CD1c-positive myeloid dendritic cell (primary cell): ENCODE results near the gene LIMS2.

Source experiments
- DNase-seq: peaks from one replicate; pipeline ENCODE4 v3.0.0-alpha.2; 2016; ENCODE audit errors: extremely low spot score

Gene LIMS2

GRCh38 chr2:127606625-127607398 lies 68.5 kb downstream of the LIMS2 start:
- DNase-seq = no peak

- no peak for DNase-seq
Measured at GRCh38 chr2:127605691-127606263, 69.6 kb downstream of the LIMS2 start.

GRCh38 chr2:127604986-127605385 lies 70.3 kb downstream of the LIMS2 start:
- no peak for DNase-seq

DNA sequence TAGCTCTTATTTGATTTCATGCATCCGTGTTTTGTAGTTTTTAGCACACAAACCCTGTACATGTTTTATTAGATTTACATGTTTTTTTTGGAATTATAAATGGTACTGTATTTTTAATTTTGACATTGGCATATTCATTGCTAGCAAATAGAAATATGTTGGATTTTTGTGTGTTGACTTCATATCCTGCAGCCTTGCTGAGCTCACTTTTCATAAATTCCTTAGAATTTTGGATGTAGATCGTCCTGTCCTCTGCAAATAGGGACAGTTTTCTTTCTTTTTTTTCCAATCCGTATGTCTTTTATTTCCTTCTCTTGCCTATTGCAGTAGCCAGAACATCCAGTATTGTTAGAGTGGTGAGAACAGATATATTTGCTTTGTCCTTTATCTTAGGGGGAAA lies 76.1 kb downstream of the LIMS2 start:
- DNase-seq = no peak

GRCh38 chr2:127598711-127599110 lies 76.6 kb downstream of the LIMS2 start:
- DNase-seq = no peak

GRCh38 chr2:127597984-127598380 lies 77.3 kb downstream of the LIMS2 start:
- DNase-seq = no peak

DNA sequence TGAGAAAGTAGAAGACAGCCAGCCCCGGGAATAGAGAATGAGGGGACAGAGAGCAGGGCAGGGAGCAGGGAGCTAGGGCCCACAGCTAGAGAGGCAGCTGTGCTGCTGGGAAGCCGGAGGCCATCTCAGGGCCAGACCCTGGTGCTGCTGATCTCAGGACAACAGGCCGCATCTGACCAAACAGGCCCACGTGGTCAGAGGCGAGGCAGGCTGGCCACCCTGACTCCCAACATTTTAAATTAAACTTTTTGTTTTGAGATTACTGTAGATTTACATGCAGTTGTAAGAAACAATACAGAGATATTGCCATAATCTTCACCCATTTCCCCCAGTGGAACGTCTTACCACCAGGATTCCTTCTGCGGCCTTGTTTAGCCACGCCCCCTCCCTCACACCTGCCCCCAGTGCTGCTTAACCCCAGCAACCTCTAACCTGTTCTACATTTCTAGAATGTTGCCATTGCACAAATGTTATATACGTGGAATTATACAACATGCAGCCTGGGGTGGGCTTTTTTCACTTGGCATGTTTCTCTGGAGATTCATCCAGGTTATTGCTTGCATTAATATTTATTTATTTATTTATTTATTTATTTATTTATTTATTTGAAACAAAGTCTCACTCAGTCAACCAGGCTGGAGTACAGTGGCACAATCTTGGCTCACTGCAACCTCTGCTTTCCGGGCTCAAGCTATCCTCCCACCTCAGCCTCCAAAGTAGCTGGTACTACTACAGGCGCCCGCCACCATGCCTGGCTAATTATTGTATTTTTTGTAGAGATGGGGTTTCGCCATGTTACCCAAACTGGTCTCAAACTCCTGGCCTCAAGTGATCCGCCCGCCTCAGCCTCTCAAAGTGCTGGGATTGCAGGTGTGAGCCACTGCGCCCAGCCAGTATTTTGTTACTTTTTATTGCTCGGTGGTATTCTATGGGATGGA lies 78.0 kb downstream of the LIMS2 start:
- no peak for DNase-seq

GRCh38 chr2:127596311-127597045 lies 78.9 kb downstream of the LIMS2 start:
- no peak for DNase-seq

- DNase-seq = no peak
Measured at GRCh38 chr2:127594116-127594591, 81.2 kb downstream of the LIMS2 start.

GRCh38 chr2:127593228-127594115 lies 81.9 kb downstream of the LIMS2 start:
- DNase-seq = no peak

GRCh38 chr2:127592761-127593227 lies 82.5 kb downstream of the LIMS2 start:
- DNase-seq = no peak

DNA sequence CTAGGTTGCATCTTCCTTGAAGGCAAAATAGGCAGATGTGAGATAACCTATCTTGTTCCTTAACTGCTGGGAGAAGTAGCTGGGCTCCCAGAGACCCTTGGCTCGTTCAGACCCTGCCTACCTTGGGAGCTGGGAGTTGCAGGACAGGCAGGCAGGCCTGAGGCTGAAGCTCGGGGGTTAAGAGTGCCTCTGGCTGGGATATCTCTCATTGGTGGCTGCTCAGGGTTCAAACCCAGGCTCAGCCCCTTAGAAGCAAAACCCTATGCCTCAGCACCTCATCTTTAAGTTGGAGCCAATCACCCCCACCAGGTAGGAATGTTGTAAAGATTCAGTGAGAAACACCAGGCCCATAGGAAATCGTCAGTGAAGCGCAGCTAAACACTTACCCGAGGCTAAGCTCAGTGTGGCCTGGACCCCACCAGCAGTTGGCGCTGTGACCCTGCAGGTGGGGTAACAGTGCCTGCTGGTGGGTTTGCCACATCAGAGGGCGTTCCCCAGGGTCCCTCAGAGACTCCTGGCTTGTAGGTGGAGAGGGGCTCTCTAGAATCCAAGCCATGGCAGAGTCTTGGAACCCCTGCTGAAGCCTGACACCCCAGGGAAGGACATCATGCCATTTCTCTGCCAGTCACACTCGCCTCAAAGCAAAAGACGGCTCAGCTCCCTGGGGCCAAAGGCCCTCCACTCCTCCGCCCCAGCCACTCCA lies 84.0 kb downstream of the LIMS2 start:
- peak; percentile 73 for DNase-seq

DNA sequence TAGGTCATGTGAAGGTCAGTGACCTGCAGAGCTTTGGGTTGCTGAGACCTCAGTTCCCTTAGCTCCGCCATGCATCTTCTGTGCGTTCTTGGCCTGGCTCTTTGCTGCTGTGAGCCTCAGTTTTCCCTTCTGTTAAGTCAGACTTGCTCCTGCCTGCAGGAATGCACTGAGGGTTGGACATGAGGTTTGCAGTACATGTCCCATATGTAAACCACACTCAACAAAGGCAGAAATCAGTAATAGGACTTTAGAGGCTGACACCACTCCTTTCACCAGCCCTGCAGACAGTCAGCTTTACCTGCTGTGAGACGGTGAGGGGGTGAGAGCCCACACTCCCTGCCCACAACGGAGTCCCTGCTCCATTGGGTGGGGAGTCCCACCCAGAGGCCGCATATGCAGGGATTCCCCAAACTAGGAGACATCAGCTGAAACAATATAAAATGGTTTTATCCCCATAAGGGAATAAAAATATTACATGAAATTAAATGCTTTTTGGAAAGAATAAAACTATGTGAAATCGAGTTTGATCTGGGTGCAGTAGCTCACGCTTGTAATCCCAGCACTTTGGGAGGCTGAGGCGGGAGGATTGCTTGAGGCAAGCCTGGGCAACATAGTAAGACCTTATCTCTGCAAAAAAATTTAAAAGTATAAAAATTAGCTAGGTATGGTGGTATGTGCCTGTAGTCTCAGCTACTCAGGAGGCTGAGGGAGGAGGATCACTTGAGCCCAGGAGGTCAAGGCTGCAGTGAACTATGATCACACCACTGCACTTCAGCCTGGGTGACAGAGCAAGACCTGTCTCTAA lies 84.7 kb downstream of the LIMS2 start:
- no peak for DNase-seq

DNA sequence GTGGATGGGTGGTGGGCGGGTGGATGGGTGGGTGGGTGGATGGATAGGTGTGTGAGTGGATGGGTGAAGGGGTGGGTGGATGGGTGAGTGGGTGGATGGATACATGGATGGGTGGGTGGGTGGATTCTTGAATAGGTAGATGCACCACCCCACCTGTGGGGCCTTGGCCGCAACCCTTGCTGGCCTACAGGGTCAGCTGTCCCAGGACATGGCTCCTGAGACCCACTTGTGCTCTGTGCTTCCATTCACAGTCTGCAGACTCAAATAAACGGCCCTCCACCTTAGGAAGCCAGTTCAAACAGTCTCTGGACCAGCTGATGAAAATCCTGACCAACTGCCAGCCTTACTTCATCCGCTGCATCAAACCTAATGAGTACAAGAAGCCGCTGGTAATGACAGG lies 85.5 kb downstream of the LIMS2 start:
- DNase-seq = no peak

DNA sequence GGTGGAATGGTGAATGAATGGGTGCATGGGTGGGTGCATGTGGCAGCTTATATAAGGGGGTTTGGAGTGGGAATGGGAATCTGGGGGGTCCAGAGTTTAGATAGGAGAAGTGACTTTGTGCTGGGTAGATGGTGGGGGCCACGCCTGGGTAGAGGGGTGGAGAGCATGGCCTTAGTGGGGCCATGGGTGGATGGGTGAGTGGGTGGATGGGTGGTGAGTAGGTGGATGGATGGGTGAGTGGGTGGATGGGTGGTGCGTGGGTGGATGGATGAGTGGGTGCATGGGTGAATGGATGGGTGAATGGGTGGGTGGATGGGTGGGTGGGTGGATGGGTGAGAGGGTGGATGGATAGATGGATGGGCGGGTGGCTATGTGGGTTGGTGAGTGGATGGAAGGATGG lies 86.0 kb downstream of the LIMS2 start:
- no peak for DNase-seq
